Activated T-cell treated with anti-CD3 and anti-CD28 coated beads, Interleukin-2, amount 50 U/mL, for 1 hour (primary cell): Measurements from ENCODE around the gene RBMY1E.
"Not testable (repeated sequence)": the region's sequence is repeated elsewhere in the genome, so short reads cannot be mapped to it uniquely, and the experiment has no call there.

ENCODE experiments used
- DNase-seq: peaks from one replicate; pipeline ENCODE4 v3.0.0-alpha.2; 2020

RBMY1E gene

DNA sequence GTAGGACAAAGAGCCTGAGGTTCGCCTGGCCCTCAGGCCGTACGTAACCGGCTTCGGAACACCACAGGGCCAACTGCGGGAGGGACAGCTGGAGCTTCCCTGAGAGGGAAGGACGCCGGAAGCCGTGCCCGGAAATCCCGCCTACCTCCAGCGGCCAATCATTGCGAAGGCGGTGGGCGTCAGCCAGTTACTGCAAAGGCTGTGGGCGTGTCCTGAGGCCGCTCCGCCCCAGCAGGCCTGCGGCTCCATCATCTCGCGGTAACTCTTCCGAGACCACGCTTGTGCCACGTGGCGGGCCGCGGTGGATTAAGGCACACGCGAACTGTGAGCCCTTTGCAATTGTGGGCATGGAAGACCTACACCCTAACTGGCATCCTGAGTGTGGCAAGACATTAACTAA lies at the start of gene RBMY1E:
RBMY1E (minus strand) TSS at position 101 of the 400 bp plus-strand sequence. CDS start 1,978 bp downstream, outside the sequence.
- not testable (repeated sequence) for DNase-seq

DNA sequence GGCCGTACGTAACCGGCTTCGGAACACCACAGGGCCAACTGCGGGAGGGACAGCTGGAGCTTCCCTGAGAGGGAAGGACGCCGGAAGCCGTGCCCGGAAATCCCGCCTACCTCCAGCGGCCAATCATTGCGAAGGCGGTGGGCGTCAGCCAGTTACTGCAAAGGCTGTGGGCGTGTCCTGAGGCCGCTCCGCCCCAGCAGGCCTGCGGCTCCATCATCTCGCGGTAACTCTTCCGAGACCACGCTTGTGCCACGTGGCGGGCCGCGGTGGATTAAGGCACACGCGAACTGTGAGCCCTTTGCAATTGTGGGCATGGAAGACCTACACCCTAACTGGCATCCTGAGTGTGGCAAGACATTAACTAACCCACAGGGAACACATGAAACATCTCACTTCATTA lies 23.4 kb downstream of the RBMY1E start, which contains the start of gene RBMY1D:
RBMY1D (minus strand) TSS at position 101 of the 400 bp plus-strand sequence. CDS start 2,013 bp downstream, outside the sequence.
- DNase-seq, result not testable (repeated sequence)

DNA sequence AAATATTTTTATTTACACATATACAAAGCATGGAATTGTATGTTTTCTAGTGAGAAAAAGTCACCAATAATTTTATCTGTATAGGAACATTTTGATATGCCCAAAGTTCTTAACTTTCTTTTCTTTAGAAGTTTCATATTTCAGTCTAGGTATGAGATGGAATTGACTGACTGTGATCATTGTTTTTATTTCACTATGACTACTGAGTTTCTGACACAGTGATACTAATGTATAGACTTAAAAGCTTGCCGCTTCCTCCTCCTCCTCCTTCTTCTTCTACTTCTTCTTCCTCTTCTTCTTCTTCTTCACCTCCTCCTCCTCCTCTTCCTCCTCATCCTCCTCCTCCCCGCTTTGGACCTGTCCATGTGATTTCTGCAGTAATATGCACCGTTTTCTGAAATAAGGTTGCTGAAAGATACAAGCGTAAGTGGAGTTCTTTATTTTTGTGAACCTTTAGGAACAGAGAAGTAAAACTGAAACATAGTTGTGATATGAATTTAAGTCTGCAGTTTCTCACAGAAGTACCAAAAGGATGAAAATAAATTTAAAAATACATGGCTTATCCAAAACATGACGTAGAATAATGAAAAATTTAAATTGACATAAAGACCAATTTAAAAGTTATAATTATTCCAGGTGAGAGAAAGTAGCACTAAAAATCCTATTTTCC lies 48.3 kb downstream of the RBMY1E start:
- DNase-seq, result not testable (repeated sequence)
